GM12873 (cell line): Measurements from ENCODE around the gene LMTK2.

Source experiments
- TF ChIP-seq, protein P1 (sequence below): IDR thresholded peaks from 2 replicates; pipeline ENCODE4 v1.5.1; 2012; ENCODE audit warnings: low read depth, mild to moderate bottlenecking, moderate library complexity, low read length, control low read depth; ENCODE audit not compliant: insufficient read depth; ENCODE audit errors: missing control alignments

The LMTK2 gene

DNA sequence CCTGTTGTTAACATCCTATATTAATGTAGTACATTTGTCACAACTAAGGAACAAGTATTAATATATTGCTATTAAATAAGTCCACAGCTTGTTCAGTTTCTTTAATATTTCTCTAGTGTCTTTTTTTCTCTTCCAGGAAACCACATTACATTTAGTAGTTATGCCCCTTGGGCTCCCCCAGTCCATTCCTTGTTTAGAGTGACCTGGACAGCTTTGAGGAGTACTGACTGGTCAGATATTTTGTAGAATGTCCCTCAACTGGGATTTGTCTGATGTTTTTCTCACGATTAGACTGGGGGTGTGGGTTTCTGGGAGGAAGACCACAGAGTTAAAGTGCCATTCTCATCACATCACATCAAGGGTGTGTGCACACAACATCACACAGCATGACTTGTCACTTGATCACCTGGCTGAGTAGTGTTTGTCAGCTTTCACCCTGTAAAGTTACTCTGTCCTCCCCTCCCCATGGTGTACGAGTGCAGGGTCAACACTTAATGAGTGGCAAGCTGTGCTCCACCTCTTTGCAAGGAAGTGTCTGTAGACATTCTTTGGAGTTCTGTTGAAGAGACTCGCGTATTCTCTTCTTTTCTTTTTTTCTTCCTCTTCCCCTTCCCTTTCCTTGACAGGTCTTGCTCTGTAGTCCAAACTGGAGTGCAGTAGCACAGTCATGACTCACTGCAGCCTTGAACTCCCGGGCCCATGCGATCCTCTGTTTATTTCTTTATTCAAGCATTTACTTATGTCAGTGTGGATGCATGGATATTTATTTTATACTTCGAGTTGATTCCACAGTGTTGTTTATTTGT lies 10.2 kb downstream of the LMTK2 start:
- TF ChIP-seq, protein P1, sequence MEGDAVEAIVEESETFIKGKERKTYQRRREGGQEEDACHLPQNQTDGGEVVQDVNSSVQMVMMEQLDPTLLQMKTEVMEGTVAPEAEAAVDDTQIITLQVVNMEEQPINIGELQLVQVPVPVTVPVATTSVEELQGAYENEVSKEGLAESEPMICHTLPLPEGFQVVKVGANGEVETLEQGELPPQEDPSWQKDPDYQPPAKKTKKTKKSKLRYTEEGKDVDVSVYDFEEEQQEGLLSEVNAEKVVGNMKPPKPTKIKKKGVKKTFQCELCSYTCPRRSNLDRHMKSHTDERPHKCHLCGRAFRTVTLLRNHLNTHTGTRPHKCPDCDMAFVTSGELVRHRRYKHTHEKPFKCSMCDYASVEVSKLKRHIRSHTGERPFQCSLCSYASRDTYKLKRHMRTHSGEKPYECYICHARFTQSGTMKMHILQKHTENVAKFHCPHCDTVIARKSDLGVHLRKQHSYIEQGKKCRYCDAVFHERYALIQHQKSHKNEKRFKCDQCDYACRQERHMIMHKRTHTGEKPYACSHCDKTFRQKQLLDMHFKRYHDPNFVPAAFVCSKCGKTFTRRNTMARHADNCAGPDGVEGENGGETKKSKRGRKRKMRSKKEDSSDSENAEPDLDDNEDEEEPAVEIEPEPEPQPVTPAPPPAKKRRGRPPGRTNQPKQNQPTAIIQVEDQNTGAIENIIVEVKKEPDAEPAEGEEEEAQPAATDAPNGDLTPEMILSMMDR = no peak

DNA sequence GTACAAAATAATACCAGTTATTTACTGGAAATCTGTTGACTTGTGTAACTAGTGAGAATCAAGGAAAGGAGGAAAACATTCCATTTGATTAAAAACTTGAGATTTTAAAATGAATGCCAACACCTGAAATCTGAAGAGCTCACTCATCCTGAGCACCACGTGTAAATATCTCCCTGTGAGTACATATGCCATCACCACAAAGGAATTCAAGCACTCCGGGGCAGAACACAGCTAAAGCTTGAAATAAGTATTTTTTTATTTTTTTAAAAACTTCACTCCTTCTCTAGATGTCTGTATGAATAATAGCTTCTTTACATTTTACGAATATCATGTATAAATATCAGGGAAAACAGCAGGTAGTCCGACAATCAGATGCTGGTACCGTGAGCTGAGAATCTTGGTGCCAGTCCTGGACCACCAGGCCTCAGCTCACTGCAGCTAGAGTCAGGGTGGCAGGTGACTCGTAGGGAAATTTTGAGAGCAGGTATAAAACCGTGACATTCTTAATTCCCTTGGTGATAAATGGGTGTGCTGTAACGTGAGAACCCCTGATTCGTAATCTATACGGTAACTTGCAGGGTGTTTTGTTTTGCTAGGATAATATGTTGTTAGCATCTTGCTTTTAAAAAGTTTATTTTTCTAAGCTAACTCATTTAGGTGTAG lies 12.7 kb downstream of the LMTK2 start:
- TF ChIP-seq, protein P1 = no peak

DNA sequence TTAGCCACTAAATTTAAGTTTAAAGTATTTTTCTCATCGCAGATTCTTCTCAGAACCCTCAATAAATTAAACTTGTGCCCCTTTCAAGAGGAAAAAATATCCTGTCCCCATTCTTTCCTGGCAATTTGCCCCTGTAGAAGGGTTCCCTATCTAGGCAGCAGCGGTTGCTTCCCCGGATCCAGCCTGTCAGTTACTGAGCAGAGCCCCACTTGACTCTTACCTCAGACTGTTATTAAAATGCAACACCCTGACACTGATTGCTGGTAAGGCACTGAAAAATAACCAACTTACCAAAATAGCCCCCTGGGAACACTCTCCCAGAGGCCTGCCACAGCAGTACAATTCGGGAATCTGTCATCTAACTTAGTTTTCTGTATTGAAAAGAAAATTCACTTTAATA lies 13.9 kb downstream of the LMTK2 start:
- TF ChIP-seq, protein P1 = no peak

DNA sequence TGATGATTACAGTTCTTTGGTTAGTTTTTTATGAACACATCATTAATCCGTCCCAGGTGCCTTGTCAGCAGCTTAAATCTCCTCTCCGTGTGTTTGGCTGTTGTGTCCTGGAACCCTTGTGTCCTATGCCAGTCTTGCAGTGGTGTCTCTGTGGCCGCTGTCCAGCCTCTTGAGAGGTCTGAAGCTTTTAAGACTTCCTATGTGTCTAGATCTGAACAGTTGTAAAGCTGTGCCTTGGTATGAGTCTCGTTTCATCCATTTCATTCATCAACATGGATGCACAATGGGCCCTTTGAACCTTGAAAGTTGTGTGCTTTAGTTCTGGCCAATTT lies 16.7 kb downstream of the LMTK2 start:
- TF ChIP-seq, protein P1 = no peak

DNA sequence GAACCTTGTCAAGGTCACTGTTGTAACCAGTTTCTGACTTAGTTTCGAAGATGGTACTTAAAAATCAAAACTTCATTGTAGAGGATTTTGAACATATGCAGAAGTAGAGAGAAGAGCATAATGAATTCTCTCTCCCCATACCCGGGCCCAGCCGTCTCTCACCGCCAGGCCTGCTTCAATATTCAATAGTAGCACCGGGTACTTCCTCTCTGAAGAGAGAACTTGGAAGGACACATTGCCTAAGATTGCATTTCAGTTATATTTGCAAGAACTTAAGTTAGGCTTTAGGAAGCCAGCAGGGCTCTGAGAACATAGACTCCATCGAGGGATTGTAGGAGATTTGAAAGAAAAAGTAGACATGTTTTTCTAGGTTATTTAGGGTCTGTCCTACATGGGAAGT lies 19.1 kb downstream of the LMTK2 start:
- TF ChIP-seq, protein P1 = no peak

DNA sequence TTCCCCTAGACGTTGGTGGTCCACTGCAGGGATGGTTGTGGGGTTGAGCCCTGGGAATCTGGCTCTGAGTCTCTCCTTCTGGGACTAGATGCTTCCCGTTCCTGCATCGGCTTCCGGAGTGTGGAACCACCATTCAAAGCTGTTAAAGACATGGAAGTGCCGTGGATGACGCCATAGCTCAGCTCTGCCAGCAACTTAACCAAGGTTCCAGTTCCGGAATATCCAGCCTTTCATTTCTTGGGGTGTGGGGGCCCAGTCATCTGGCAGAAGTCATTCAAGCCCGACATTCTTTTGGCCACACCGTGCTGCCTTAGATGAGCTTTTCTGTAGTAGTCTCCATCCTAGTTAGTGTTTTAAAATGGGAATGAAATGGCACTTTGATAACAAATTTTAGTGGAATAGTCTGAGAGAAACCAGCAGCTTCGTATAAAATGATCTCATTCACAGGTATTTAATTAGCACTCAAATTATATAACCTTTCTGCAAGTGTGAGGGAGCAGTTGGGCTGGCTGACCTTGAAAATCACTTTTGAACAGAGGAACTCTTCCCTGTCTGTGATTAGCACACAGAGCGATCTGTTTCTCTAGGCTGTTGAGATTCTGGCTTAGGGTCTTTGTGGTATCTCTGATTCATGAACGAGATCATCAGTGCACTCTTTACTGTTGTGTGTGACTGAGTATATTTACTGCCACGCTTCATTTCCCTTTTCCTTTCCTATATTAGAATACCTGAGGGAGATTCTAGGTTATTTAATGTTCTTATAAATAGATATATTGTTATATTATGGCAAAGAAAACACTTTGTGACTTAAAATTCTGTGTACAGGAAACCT lies 19.9 kb downstream of the LMTK2 start:
- TF ChIP-seq, protein P1 = no peak

DNA sequence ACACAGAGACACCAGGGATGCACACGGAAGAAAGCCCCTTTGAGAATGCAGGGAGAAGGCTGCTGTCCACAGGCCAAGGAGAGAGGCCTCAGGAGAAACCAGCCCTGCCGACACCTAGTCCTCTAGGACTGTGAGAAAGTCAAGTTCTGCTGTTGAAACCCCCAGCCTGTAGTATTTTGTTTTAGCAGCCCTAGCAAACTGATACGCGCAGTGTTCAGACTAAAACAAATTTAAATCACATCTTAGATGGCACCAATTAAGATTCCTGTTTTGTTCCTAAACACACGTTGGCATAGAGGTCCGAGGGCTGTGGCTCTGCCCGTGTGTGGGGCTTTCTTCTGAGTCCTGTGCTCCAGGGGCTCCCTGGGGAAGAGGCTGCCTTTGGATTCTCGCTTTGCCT lies 21.7 kb downstream of the LMTK2 start:
- TF ChIP-seq, protein P1 = no peak
